ENCODE measurements around the gene MAPK11.

DNA sequence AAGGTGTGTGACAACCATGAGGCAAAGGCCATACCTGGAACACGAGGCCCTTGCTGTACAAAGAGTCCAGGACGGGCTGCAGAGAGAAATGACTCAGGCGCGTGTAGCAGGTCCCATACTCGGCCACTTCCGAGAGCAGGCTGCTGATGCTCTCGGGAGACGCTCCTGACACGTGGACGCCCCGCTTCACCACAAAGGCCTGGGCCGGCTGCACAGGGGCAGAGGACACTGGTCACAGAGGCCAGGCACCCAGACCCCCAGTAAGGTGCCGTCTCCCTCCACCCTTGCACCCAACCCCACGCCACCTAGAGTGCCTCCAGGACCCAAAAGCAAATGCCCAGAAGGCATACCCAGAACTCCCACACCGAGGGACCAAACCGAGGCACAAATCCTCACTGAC, 40.8 kb downstream of the MAPK11 start:
- TF ChIP-seq, protein P1, sequence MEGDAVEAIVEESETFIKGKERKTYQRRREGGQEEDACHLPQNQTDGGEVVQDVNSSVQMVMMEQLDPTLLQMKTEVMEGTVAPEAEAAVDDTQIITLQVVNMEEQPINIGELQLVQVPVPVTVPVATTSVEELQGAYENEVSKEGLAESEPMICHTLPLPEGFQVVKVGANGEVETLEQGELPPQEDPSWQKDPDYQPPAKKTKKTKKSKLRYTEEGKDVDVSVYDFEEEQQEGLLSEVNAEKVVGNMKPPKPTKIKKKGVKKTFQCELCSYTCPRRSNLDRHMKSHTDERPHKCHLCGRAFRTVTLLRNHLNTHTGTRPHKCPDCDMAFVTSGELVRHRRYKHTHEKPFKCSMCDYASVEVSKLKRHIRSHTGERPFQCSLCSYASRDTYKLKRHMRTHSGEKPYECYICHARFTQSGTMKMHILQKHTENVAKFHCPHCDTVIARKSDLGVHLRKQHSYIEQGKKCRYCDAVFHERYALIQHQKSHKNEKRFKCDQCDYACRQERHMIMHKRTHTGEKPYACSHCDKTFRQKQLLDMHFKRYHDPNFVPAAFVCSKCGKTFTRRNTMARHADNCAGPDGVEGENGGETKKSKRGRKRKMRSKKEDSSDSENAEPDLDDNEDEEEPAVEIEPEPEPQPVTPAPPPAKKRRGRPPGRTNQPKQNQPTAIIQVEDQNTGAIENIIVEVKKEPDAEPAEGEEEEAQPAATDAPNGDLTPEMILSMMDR (conservative IDR thresholded peaks at IDR 0.05 in 1 of 2, IDR thresholded peaks at IDR 0.05 in 1 of 2; ENCODE audit: low read depth in 1 of 2, low read length in 2 of 2): no peak
- TF ChIP-seq EZH2 (IDR thresholded peaks at IDR 0.05; ENCODE audit: low read length, missing control alignments): no peak

Data from fibroblast of lung (primary cell).